Liver (tissue), 9 donors: ENCODE results near the gene PAX7. TPM values are rescaled to one million over a fixed set of nuclear protein-coding genes. Genes with fewer than 3 reads are reported as not detected.

Experiments
- DNase-seq: peaks from one replicate; pipeline ENCODE4 v3.0.0-alpha.2; 2017; ENCODE audit warnings: low spot score
- H3K27ac ChIP-seq, 2 donors: one replicate each; pipeline ENCODE4 v1.7.0; 2013; ENCODE audit warnings: inconsistent platforms in 2 of 2, low read length in 2 of 2, control low read depth in 1 of 2, low read depth in 1 of 2, mild to moderate bottlenecking in 1 of 2
- H3K27me3 ChIP-seq, 4 donors: one replicate each; pipeline versions ENCODE4 v1.6.1 to v1.7.0; 2013; ENCODE audit warnings: low read length in 3 of 4, inconsistent platforms in 1 of 4, mild to moderate bottlenecking in 1 of 4, moderate library complexity in 1 of 4; ENCODE audit not compliant: control insufficient read depth in 4 of 4, insufficient read depth in 4 of 4
- H3K36me3 ChIP-seq, 4 donors: one replicate each; pipeline versions ENCODE4 v1.6.1 to v1.7.0; 2013; ENCODE audit warnings: low read length in 3 of 4, mild to moderate bottlenecking in 3 of 4, low read depth in 1 of 4, moderate library complexity in 1 of 4; ENCODE audit not compliant: control insufficient read depth in 4 of 4, insufficient read depth in 3 of 4
- H3K4me1 ChIP-seq, 4 donors: one replicate each; pipeline versions ENCODE4 v1.6.1 to v1.7.0; 2013; ENCODE audit warnings: low read length in 3 of 4, mild to moderate bottlenecking in 3 of 4, moderate library complexity in 1 of 4; ENCODE audit not compliant: control insufficient read depth in 4 of 4, insufficient read depth in 4 of 4
- H3K4me3 ChIP-seq, 3 donors: one replicate each; pipeline versions ENCODE4 v1.6.1 to v1.7.0; 2013; ENCODE audit warnings: low read length in 3 of 3, control low read depth in 1 of 3, low read depth in 1 of 3, mild to moderate bottlenecking in 1 of 3
- H3K9ac ChIP-seq, 2 donors: one replicate each; pipeline ENCODE4 v1.7.0; 2013; ENCODE audit warnings: low read length in 2 of 2, mild to moderate bottlenecking in 2 of 2, moderate library complexity in 2 of 2, control low read depth in 1 of 2, low read depth in 1 of 2
- H3K9me3 ChIP-seq, 4 donors: one replicate each; pipeline versions ENCODE4 v1.6.1 to v1.7.0; 2013; ENCODE audit warnings: low read length in 3 of 4; ENCODE audit not compliant: control insufficient read depth in 4 of 4
- FOXA1 ChIP-seq: IDR thresholded peaks from 2 replicates; pipeline ENCODE4 v1.6.1; 2016; ENCODE audit warnings: antibody characterized with exemption
- HNF4A ChIP-seq, 2 donors: conservative IDR thresholded peaks; 2 replicates each; pipeline ENCODE4 v1.6.1; 2016; ENCODE audit warnings: antibody characterized with exemption in 2 of 2, mild to moderate bottlenecking in 2 of 2
- NR2F2 ChIP-seq: IDR thresholded peaks from 2 replicates; pipeline ENCODE4 v1.6.1; 2016; ENCODE audit warnings: antibody characterized with exemption
- RAD21 ChIP-seq, 2 donors: IDR thresholded peaks; 2 replicates each; pipeline ENCODE4 v1.6.1; 2016; ENCODE audit warnings: antibody characterized with exemption in 2 of 2, mild to moderate bottlenecking in 2 of 2
- RXRA ChIP-seq, 2 donors: IDR thresholded peaks; 2 replicates each; pipeline ENCODE4 v1.6.1; 2017 to 2018; ENCODE audit warnings: antibody characterized with exemption in 2 of 2, mild to moderate bottlenecking in 1 of 2
- SP1 ChIP-seq: IDR thresholded peaks from 2 replicates; pipeline ENCODE4 v1.6.1; 2018; ENCODE audit warnings: antibody characterized with exemption, mild to moderate bottlenecking
- TAF1 ChIP-seq: conservative IDR thresholded peaks from 2 replicates; pipeline ENCODE4 v1.6.1; 2016; ENCODE audit warnings: antibody characterized with exemption, mild to moderate bottlenecking
- YY1 ChIP-seq: IDR thresholded peaks from 2 replicates; pipeline ENCODE4 v1.6.1; 2016; ENCODE audit warnings: antibody characterized with exemption, mild to moderate bottlenecking
- WGBS: extraction: QIAGEN DNeasy Blood & Tissue Kit; methylation state at CpG from one replicate; pipeline ENCODE4 v1.1.7; 2013; 5-methylcytosine and 5-hydroxymethylcytosine counted together
- polyA plus RNA-seq, 2 donors: library from polyadenylated mRNA; stranded (reverse) in 1 of 2; unstranded in 1 of 2; fragments of 200-250 nt in 1 of 2; fragments of >200 nt in 1 of 2; fragmentation: Nextera tagmentation in 1 of 2; extraction: Ambion mirVana in 1 of 2; gene quantifications; one replicate each; pipeline versions ENCODE4 v1.2.1 to v1.2.3, GENCODE V29; 2013 to 2015
- total RNA-seq, 2 donors: library from RNA; depleted of rRNA; stranded (reverse); fragments of >200 nt; gene quantifications; one replicate each; pipeline ENCODE4 v1.2.3, GENCODE V29; 2014
- TF ChIP-seq, protein P1 (sequence below): IDR thresholded peaks from 2 replicates; pipeline ENCODE4 v1.6.1; 2016; ENCODE audit warnings: antibody characterized with exemption, mild to moderate bottlenecking
- TF ChIP-seq, protein P2 (sequence below): IDR thresholded peaks from 2 replicates; pipeline ENCODE4 v1.6.1; 2016; ENCODE audit warnings: antibody characterized with exemption
- TF ChIP-seq, protein P3 (sequence below): IDR thresholded peaks from 2 replicates; pipeline ENCODE4 v1.6.1; 2016; ENCODE audit warnings: antibody characterized with exemption
- donor health status: healthy.
- donor health status: healthy.
- donor health status: healthy.
- donor health status: healthy.
- donor health status: healthy.

The PAX7 gene
- total and polyA plus RNA-seq, 4 donors = not detected

DNA sequence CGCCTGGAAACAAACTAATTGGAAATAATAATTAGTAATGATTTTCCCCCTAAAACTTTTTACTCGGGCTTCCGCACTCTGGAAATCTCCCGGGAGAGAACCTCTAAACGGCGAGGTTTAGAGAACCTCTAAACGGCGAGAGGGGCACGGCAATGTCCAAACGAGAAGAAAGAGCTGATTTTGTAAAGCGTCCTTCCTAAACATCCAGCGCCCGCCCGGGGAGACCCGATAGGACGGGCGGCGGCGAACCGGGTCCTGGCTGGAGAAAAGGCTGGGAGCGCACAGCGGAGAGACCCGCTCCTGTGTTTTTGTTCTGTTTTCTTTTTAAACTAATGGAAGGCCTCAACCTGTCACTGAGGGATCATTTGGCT lies 1.6 kb downstream of the PAX7 start:
- Histone ChIP-seq H3K9ac (no peak overlapping the region), H3K36me3 (peaks cover 0 to 1% (median 0%) of the 10 kb centered on the region in 4 donors), H3K27me3 (peaks cover 12 to 34% (median 26%) of the 10 kb centered on the region in 4 donors), H3K27ac (no peak overlapping the region), H3K4me1 (peaks cover 2 to 4% (median 3%) of the 10 kb centered on the region in 4 donors), H3K4me3 (no peak overlapping the region), H3K9me3 (no peaks in the 10 kb centered on the region)
- DNase-seq = no peak
- WGBS = 6% methylated on average over 23 of the region's 23 CpGs
- TF ChIP-seq SP1 = no peak
- no peak for TF ChIP-seq FOXA1
- TF ChIP-seq, protein P1, sequence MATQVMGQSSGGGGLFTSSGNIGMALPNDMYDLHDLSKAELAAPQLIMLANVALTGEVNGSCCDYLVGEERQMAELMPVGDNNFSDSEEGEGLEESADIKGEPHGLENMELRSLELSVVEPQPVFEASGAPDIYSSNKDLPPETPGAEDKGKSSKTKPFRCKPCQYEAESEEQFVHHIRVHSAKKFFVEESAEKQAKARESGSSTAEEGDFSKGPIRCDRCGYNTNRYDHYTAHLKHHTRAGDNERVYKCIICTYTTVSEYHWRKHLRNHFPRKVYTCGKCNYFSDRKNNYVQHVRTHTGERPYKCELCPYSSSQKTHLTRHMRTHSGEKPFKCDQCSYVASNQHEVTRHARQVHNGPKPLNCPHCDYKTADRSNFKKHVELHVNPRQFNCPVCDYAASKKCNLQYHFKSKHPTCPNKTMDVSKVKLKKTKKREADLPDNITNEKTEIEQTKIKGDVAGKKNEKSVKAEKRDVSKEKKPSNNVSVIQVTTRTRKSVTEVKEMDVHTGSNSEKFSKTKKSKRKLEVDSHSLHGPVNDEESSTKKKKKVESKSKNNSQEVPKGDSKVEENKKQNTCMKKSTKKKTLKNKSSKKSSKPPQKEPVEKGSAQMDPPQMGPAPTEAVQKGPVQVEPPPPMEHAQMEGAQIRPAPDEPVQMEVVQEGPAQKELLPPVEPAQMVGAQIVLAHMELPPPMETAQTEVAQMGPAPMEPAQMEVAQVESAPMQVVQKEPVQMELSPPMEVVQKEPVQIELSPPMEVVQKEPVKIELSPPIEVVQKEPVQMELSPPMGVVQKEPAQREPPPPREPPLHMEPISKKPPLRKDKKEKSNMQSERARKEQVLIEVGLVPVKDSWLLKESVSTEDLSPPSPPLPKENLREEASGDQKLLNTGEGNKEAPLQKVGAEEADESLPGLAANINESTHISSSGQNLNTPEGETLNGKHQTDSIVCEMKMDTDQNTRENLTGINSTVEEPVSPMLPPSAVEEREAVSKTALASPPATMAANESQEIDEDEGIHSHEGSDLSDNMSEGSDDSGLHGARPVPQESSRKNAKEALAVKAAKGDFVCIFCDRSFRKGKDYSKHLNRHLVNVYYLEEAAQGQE = no peak
- no peak for TF ChIP-seq RXRA (IDR thresholded peaks at IDR 0.05)
- TF ChIP-seq RAD21 (IDR thresholded peaks at IDR 0.05) = no peak
- TF ChIP-seq NR2F2 = no peak
- TF ChIP-seq HNF4A (conservative IDR thresholded peaks at IDR 0.05) = no peak
- TF ChIP-seq, protein P2, sequence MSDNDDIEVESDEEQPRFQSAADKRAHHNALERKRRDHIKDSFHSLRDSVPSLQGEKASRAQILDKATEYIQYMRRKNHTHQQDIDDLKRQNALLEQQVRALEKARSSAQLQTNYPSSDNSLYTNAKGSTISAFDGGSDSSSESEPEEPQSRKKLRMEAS = no peak
- TF ChIP-seq YY1 = no peak

DNA sequence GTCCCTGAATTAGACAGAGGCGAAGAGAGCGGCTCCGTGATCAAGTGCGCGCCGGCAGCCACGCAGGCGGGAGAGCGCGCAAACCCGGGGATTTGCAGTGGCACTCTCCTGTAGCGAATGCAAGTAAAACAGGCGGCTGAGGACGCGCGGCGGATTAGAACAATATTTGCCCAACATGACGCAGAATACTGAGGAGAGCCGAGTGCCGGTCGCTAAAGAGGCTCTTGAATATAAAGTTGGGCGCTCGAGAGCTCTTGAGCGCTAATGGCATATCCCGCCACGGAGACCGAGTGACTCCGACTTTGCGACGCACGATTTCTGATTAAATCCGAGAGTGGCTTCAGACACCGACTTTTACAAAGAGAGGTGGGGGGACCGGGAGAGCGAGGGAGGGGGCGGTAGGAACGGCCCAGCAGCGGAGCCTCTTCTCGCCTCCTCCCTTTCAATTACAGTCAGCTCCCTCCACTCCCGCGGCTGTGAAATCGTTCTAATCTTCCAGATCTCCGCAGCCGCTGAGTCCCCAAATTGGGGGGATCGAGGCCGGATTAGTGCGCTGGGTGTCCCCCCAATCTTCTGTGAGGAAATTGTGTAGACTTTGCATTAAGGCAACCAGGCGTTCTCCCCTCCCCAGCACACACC lies 2.3 kb downstream of the PAX7 start:
- Histone ChIP-seq H3K9me3 (no peaks in the 10 kb centered on the region), H3K27me3 (peaks cover 16 to 35% (median 28%) of the 10 kb centered on the region in 4 donors), H3K9ac (no peak overlapping the region), H3K4me3 (no peak overlapping the region), H3K36me3 (peaks cover 0 to 1% (median 0%) of the 10 kb centered on the region in 4 donors), H3K27ac (no peak overlapping the region), H3K4me1 (peaks cover 2 to 4% (median 3%) of the 10 kb centered on the region in 4 donors)
- no peak for DNase-seq
- TF ChIP-seq HNF4A (conservative IDR thresholded peaks at IDR 0.05) (no peak), FOXA1 (no peak), NR2F2 (no peak), TAF1 (no peak)
- TF ChIP-seq, protein P3, sequence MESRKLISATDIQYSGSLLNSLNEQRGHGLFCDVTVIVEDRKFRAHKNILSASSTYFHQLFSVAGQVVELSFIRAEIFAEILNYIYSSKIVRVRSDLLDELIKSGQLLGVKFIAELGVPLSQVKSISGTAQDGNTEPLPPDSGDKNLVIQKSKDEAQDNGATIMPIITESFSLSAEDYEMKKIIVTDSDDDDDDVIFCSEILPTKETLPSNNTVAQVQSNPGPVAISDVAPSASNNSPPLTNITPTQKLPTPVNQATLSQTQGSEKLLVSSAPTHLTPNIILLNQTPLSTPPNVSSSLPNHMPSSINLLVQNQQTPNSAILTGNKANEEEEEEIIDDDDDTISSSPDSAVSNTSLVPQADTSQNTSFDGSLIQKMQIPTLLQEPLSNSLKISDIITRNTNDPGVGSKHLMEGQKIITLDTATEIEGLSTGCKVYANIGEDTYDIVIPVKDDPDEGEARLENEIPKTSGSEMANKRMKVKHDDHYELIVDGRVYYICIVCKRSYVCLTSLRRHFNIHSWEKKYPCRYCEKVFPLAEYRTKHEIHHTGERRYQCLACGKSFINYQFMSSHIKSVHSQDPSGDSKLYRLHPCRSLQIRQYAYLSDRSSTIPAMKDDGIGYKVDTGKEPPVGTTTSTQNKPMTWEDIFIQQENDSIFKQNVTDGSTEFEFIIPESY = no peak
- TF ChIP-seq, protein P1 = no peak
- 5% methylated on average over 48 of the region's 48 CpGs for WGBS
